22Rv1 (cell line): ENCODE data around the gene SRPK2.

ENCODE experiments used
- CTCF ChIP-seq: fragments of 450-650 bp; IDR thresholded peaks from 2 replicates; pipeline ENCODE4 v1.5.1; 2017; ENCODE audit warnings: mild to moderate bottlenecking
- ZFX ChIP-seq: fragments of 450-650 bp; IDR thresholded peaks from 2 replicates; pipeline ENCODE4 v1.6.1; 2017; ENCODE audit warnings: antibody characterized with exemption, borderline replicate concordance

GRCh38 chr7:105339404-105340323 is 49.1 kb downstream of the SRPK2 start:
- TF ChIP-seq CTCF: no peak
- no peak for TF ChIP-seq ZFX
